KMS-11 (cell line): ENCODE data around the gene TMEM212.

Experiments used
- H2AFZ ChIP-seq: fragments of 200-600 bp; sonication (generic); 2 replicates; pipeline ENCODE4 v1.6.1; 2016; ENCODE audit warnings: antibody characterized with exemption, mixed run types, low read depth
- H3K27ac ChIP-seq: fragments of 200-600 bp; sonication (generic); 2 replicates; pipeline ENCODE4 v1.6.1; 2016; ENCODE audit warnings: mild to moderate bottlenecking, mixed run types
- H3K27me3 ChIP-seq: fragments of 200-600 bp; sonication (generic); 2 replicates; pipeline ENCODE4 v1.6.1; 2017; ENCODE audit warnings: mild to moderate bottlenecking, low read depth, mixed run types, moderate library complexity; ENCODE audit not compliant: insufficient read depth
- H3K36me3 ChIP-seq: fragments of 200-600 bp; sonication (generic); 2 replicates; pipeline ENCODE4 v1.6.1; 2017; ENCODE audit warnings: mild to moderate bottlenecking, mixed run types; ENCODE audit not compliant: insufficient read depth
- H3K4me1 ChIP-seq: fragments of 200-600 bp; sonication (generic); 2 replicates; pipeline ENCODE4 v1.6.1; 2016; ENCODE audit warnings: mild to moderate bottlenecking, low read depth, mixed run types; ENCODE audit not compliant: poor library complexity, severe bottlenecking
- H3K4me2 ChIP-seq: fragments of 200-600 bp; sonication (generic); 2 replicates; pipeline ENCODE4 v1.7.0; 2016; ENCODE audit warnings: mild to moderate bottlenecking, mixed run types
- H3K4me3 ChIP-seq: fragments of 200-600 bp; sonication (generic); IDR thresholded peaks from 2 replicates; pipeline ENCODE4 v1.6.1; 2017; ENCODE audit warnings: low read depth, low read length, mixed read lengths; ENCODE audit not compliant: insufficient read depth
- H3K79me2 ChIP-seq: fragments of 200-600 bp; sonication (generic); 2 replicates; pipeline ENCODE4 v1.6.1; 2016; ENCODE audit warnings: low read depth, mixed run types; ENCODE audit not compliant: insufficient read depth
- H3K9ac ChIP-seq: fragments of 200-600 bp; sonication (generic); 2 replicates; pipeline ENCODE4 v1.6.1; 2016; ENCODE audit warnings: mild to moderate bottlenecking, mixed run types
- H4K20me1 ChIP-seq: fragments of 200-600 bp; sonication (generic); 2 replicates; pipeline ENCODE4 v1.6.1; 2016; ENCODE audit warnings: mild to moderate bottlenecking, mixed run types; ENCODE audit not compliant: insufficient read depth
- TF ChIP-seq, protein P1 (sequence below): fragments of 200-600 bp; sonication (generic); conservative IDR thresholded peaks from 2 replicates; pipeline ENCODE4 v1.6.1; 2017; ENCODE audit warnings: low read depth, mild to moderate bottlenecking, antibody characterized with exemption, low read length, moderate library complexity, mixed read lengths

TMEM212 gene

DNA sequence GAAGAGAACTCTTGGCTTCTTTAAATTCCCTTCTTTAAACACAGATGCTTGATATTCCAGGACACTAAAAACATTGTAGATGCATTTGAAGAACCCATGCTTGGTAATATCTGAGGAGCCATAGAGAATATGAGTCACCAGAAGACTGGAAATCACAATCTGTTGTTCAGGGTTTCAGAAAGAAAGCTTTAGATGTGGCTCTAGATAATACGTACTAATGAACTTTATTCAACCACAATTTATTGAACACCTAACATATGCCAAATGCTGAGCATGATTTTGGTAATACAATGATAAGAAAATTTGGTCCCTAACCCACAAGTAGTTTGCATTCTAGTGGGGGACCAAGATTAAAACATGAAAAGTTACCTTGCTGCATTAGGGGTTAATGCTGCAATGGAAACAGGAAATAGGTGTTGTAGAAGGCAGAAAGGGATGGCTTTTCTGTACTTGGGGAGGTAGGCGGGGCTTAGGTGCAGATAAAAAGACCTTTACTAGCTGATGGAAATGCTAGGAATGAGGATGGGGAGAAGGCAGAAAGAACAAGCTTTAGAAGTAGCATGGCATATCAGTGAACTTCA is 21.3 kb upstream of the TMEM212 start:
- Histone ChIP-seq H2AFZ (no peak overlapping the region), H3K27me3 (no peaks in the 10 kb centered on the region), H3K79me2 (no peaks in the 10 kb centered on the region), H3K27ac (no peak overlapping the region), H3K4me3 (no peak overlapping the region), H4K20me1 (no peaks in the 10 kb centered on the region), H3K9ac (no peak overlapping the region), H3K36me3 (no peaks in the 10 kb centered on the region), H3K4me1 (no peaks in the 10 kb centered on the region), H3K4me2 (no peak overlapping the region)
- TF ChIP-seq, protein P1, sequence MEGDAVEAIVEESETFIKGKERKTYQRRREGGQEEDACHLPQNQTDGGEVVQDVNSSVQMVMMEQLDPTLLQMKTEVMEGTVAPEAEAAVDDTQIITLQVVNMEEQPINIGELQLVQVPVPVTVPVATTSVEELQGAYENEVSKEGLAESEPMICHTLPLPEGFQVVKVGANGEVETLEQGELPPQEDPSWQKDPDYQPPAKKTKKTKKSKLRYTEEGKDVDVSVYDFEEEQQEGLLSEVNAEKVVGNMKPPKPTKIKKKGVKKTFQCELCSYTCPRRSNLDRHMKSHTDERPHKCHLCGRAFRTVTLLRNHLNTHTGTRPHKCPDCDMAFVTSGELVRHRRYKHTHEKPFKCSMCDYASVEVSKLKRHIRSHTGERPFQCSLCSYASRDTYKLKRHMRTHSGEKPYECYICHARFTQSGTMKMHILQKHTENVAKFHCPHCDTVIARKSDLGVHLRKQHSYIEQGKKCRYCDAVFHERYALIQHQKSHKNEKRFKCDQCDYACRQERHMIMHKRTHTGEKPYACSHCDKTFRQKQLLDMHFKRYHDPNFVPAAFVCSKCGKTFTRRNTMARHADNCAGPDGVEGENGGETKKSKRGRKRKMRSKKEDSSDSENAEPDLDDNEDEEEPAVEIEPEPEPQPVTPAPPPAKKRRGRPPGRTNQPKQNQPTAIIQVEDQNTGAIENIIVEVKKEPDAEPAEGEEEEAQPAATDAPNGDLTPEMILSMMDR, result no peak

DNA sequence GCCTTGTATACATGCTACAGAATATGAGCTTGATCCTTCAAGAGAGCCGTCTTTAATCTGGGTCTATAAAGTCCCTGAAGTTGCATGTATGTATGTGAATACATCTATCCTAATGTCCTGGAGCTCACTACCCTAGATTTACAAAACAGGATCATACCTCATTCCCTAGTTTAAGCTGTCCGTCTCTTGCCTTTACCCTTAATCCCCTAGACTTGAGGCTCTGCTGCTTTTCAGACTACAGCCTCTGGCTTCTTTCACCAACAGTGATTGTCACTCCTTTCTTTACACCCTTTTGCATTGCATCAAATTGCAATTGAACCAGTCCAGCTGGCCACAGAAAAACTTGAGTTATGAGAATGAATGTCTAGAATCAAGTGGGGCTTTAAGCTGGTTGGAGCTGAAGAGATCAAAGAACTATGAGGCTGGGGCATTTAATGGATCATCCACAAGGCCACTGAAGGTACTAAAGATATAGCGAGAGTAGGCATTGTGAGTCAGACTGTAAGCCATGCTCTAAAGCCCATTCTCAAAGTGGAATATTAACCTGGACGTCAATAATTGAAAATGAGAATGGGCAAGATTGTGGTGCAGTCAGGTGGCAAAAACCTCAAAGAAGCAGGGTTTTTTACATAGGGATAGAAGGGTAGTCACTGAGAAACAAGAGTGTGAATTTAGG is 20.6 kb upstream of the TMEM212 start:
- Histone ChIP-seq H3K36me3 (no peaks in the 10 kb centered on the region), H3K27ac (no peak overlapping the region), H4K20me1 (no peaks in the 10 kb centered on the region), H3K27me3 (no peaks in the 10 kb centered on the region), H3K79me2 (no peaks in the 10 kb centered on the region), H3K9ac (no peak overlapping the region), H2AFZ (no peak overlapping the region), H3K4me3 (no peak overlapping the region), H3K4me1 (no peaks in the 10 kb centered on the region), H3K4me2 (no peak overlapping the region)
- TF ChIP-seq, protein P1, result no peak

DNA sequence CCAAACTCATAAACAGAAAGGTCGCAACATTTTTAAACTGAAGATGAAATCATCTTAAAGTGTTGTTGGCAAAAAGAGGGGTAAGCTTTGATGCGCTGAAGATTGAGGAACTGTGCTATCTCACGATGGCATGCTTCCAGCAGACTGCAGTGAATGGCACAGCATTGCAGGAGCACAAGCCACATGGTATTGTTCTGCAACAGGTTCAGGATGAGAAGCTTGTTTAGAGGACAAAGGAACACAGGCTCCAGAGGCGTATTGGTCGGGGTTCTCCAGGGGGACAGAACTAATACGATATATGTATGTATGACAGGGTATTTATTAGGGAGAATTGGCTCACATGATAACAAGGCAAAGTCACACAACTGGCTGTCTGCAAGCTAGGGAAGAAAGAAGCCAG is 19.0 kb upstream of the TMEM212 start:
- H3K79me2 ChIP-seq, result no peaks in the 10 kb centered on the region
- no peak overlapping the region for H3K9ac ChIP-seq
- TF ChIP-seq, protein P1, result no peak
- no peaks in the 10 kb centered on the region for H3K4me1 ChIP-seq
- no peak overlapping the region for H3K4me3 ChIP-seq
- no peak overlapping the region for H3K27ac ChIP-seq
- H4K20me1 ChIP-seq, result no peaks in the 10 kb centered on the region
- no peak overlapping the region for H3K4me2 ChIP-seq
- no peak overlapping the region for H2AFZ ChIP-seq
- H3K27me3 ChIP-seq, result no peaks in the 10 kb centered on the region
- H3K36me3 ChIP-seq, result no peaks in the 10 kb centered on the region

DNA sequence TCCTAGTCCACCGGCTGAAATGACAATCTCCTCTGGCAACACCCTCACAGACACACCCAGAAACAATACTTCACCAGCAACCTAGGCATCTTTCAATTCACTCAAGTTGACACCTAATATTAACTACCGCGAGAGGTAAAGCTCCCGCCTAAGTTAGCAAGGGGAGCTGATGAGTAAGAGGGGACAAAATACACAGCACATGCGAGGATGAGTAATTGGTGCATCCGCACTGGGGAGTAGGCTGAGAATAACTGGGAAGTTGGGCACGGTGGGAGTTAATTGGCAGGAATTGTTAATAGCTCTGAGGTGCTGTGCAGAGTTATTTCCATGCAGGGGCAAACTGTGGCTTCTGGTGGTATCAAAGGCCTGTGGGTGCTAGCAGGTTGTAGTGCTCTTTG is 18.3 kb upstream of the TMEM212 start:
- Histone ChIP-seq H3K36me3 (no peaks in the 10 kb centered on the region), H3K27ac (no peak overlapping the region), H3K4me2 (no peak overlapping the region), H3K4me3 (no peak overlapping the region), H4K20me1 (no peaks in the 10 kb centered on the region), H3K9ac (no peak overlapping the region), H3K4me1 (no peaks in the 10 kb centered on the region), H3K79me2 (no peaks in the 10 kb centered on the region), H2AFZ (no peak overlapping the region), H3K27me3 (no peaks in the 10 kb centered on the region)
- TF ChIP-seq, protein P1, result no peak
